ENCODE measurements around the gene NR3C2.

Gene NR3C2

GRCh38 chr4:148273501-148273986, 168.7 kb downstream of the NR3C2 start:
- DNase-seq: peak; percentile 58 to 90 (median 79)
- H3K27ac ChIP-seq (ENCODE audit: insufficient read depth in 1 of 2, low read depth in 1 of 2, low read length in 2 of 2, poor library complexity in 1 of 2, severe bottlenecking in 2 of 2): peak overlapping the region in 1 of 2 experiments; percentile 27
- ChIA-PET CTCF (interaction anchor here (0.7 kb wide), 1 partner anchor 9 kb away, joined by 3 read pairs; no protein-coding TSS in a partner anchor), POLR2A (no interaction called here)
- no peaks in the 10 kb centered on the region for H3K9me3 ChIP-seq (ENCODE audit: control extremely low read depth in 1 of 5, control insufficient read depth in 4 of 5, insufficient read depth in 2 of 5, low read depth in 1 of 5, low read length in 4 of 5)
- H3K4me3 ChIP-seq (ENCODE audit: control insufficient read depth in 1 of 7, extremely low read depth in 1 of 7, insufficient read depth in 4 of 7, low read depth in 2 of 7, low read length in 6 of 7): peak overlapping the region in 1 of 7 experiments; percentile 47
- no peaks in the 10 kb centered on the region for H3K36me3 ChIP-seq (ENCODE audit: control insufficient read depth in 4 of 4, insufficient read depth in 4 of 4, low read length in 3 of 4)
- peaks cover 0 to 6% (median 2%) of the 10 kb centered on the region in 4 experiments for H3K4me1 ChIP-seq (ENCODE audit: control extremely low read depth in 1 of 4, control insufficient read depth in 4 of 4, insufficient read depth in 4 of 4, low read length in 3 of 4)
- H3K27me3 ChIP-seq (replicated peaks in 2 of 5; ENCODE audit: control insufficient read depth in 4 of 5, insufficient read depth in 5 of 5, low read length in 4 of 5): no peaks in the 10 kb centered on the region
- 0% methylated on average over 3 of the region's 3 CpGs for WGBS (ENCODE audit: insufficient coverage)

- ChIA-PET CTCF (no interaction called here), POLR2A (no interaction called here)
- Histone ChIP-seq H3K27me3 (replicated peaks in 2 of 5; ENCODE audit: control insufficient read depth in 4 of 5, insufficient read depth in 5 of 5, low read length in 4 of 5) (no peaks in the 10 kb centered on the region), H3K4me1 (ENCODE audit: control extremely low read depth in 1 of 4, control insufficient read depth in 4 of 4, insufficient read depth in 4 of 4, low read length in 3 of 4) (peaks cover 0 to 6% (median 2%) of the 10 kb centered on the region in 4 experiments), H3K36me3 (ENCODE audit: control insufficient read depth in 4 of 4, insufficient read depth in 4 of 4, low read length in 3 of 4) (no peaks in the 10 kb centered on the region), H3K9me3 (ENCODE audit: control extremely low read depth in 1 of 5, control insufficient read depth in 4 of 5, insufficient read depth in 2 of 5, low read depth in 1 of 5, low read length in 4 of 5) (no peaks in the 10 kb centered on the region), H3K27ac (ENCODE audit: insufficient read depth in 1 of 2, low read depth in 1 of 2, low read length in 2 of 2, poor library complexity in 1 of 2, severe bottlenecking in 2 of 2) (no peak overlapping the region), H3K4me3 (ENCODE audit: control insufficient read depth in 1 of 7, extremely low read depth in 1 of 7, insufficient read depth in 4 of 7, low read depth in 2 of 7, low read length in 6 of 7) (no peak overlapping the region)
- no peak for DNase-seq
- WGBS (ENCODE audit: insufficient coverage): 100% methylated on average over 1 of the region's 3 CpGs
Observed at GRCh38 chr4:148271166-148271565, 171.0 kb downstream of the NR3C2 start.

DNA sequence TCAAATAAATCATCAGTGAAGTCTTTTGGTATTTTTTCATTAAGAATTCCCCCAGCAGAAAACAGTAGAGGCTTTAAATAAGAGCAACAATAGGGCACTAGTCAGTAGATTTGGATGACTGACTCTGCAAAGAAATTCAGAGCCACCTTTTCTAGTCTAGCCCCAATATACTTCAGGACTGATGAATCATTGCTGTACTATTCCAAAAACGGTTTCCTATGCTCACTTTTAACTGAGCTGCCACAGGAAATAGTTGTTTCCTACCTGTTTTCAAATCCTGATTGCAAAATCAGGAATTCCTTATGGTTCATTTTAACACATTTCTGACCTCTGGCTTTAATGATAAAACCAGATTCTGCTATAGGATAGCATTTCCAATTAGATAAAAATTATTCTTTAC, 171.6 kb downstream of the NR3C2 start:
- POLR2A ChIA-PET: no interaction called here
- Histone ChIP-seq H3K27ac (ENCODE audit: insufficient read depth in 1 of 2, low read depth in 1 of 2, low read length in 2 of 2, poor library complexity in 1 of 2, severe bottlenecking in 2 of 2) (no peak overlapping the region), H3K4me3 (ENCODE audit: control insufficient read depth in 1 of 7, extremely low read depth in 1 of 7, insufficient read depth in 4 of 7, low read depth in 2 of 7, low read length in 6 of 7) (no peak overlapping the region), H3K9me3 (ENCODE audit: control extremely low read depth in 1 of 5, control insufficient read depth in 4 of 5, insufficient read depth in 2 of 5, low read depth in 1 of 5, low read length in 4 of 5) (no peaks in the 10 kb centered on the region), H3K27me3 (replicated peaks in 2 of 5; ENCODE audit: control insufficient read depth in 4 of 5, insufficient read depth in 5 of 5, low read length in 4 of 5) (no peaks in the 10 kb centered on the region), H3K36me3 (ENCODE audit: control insufficient read depth in 4 of 4, insufficient read depth in 4 of 4, low read length in 3 of 4) (no peaks in the 10 kb centered on the region), H3K4me1 (ENCODE audit: control extremely low read depth in 1 of 4, control insufficient read depth in 4 of 4, insufficient read depth in 4 of 4, low read length in 3 of 4) (peaks cover 0 to 6% (median 2%) of the 10 kb centered on the region in 4 experiments)
- 13% methylated on average over 1 of the region's 1 CpG for WGBS (ENCODE audit: insufficient coverage)
- DNase-seq: no peak
- CTCF ChIA-PET: no interaction called here

- H3K27me3 ChIP-seq (replicated peaks in 2 of 5; ENCODE audit: control insufficient read depth in 4 of 5, insufficient read depth in 5 of 5, low read length in 4 of 5): no peaks in the 10 kb centered on the region
- no peaks in the 10 kb centered on the region for H3K9me3 ChIP-seq (ENCODE audit: control extremely low read depth in 1 of 5, control insufficient read depth in 4 of 5, insufficient read depth in 2 of 5, low read depth in 1 of 5, low read length in 4 of 5)
- ChIA-PET CTCF (interaction anchor here (1.2 kb wide), 1 partner anchor 174 kb away, joined by 5 read pairs; the partner anchor contains the start of gene NR3C2), POLR2A (no interaction called here)
- no peaks in the 10 kb centered on the region for H3K36me3 ChIP-seq (ENCODE audit: control insufficient read depth in 4 of 4, insufficient read depth in 4 of 4, low read length in 3 of 4)
- DNase-seq: no peak
- 100% methylated on average over 1 of the region's 3 CpGs for WGBS (ENCODE audit: insufficient coverage)
- H3K27ac ChIP-seq (ENCODE audit: insufficient read depth in 1 of 2, low read depth in 1 of 2, low read length in 2 of 2, poor library complexity in 1 of 2, severe bottlenecking in 2 of 2): no peak overlapping the region
- no peak overlapping the region for H3K4me3 ChIP-seq (ENCODE audit: control insufficient read depth in 1 of 7, extremely low read depth in 1 of 7, insufficient read depth in 4 of 7, low read depth in 2 of 7, low read length in 6 of 7)
- H3K4me1 ChIP-seq (ENCODE audit: control extremely low read depth in 1 of 4, control insufficient read depth in 4 of 4, insufficient read depth in 4 of 4, low read length in 3 of 4): peaks cover 0 to 5% (median 2%) of the 10 kb centered on the region in 4 experiments
Observed at GRCh38 chr4:148268835-148269234, 173.4 kb downstream of the NR3C2 start.

DNA sequence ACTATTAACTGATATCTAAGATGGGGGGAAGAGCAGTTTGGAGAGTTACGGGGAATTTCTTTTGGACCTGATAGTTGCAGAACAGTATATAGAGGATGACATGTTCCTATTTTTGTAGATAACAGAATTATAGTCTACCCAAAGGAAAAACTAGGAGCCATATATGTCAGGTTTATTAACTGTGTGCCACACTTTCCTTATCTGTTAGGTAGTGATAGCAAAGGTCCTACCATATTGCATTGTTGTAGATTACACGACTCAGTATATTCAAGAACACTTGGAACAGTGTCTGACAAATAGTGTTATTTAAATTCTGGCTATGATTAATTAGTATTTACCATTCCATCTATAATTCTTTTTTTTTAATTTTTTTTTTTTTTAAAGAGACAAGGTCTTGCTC, 175.3 kb downstream of the NR3C2 start:
- Histone ChIP-seq H3K27me3 (replicated peaks in 2 of 5; ENCODE audit: control insufficient read depth in 4 of 5, insufficient read depth in 5 of 5, low read length in 4 of 5) (no peaks in the 10 kb centered on the region), H3K27ac (ENCODE audit: insufficient read depth in 1 of 2, low read depth in 1 of 2, low read length in 2 of 2, poor library complexity in 1 of 2, severe bottlenecking in 2 of 2) (no peak overlapping the region), H3K36me3 (ENCODE audit: control insufficient read depth in 4 of 4, insufficient read depth in 4 of 4, low read length in 3 of 4) (no peaks in the 10 kb centered on the region), H3K4me3 (ENCODE audit: control insufficient read depth in 1 of 7, extremely low read depth in 1 of 7, insufficient read depth in 4 of 7, low read depth in 2 of 7, low read length in 6 of 7) (no peak overlapping the region), H3K4me1 (ENCODE audit: control extremely low read depth in 1 of 4, control insufficient read depth in 4 of 4, insufficient read depth in 4 of 4, low read length in 3 of 4) (no peaks in the 10 kb centered on the region), H3K9me3 (ENCODE audit: control extremely low read depth in 1 of 5, control insufficient read depth in 4 of 5, insufficient read depth in 2 of 5, low read depth in 1 of 5, low read length in 4 of 5) (peaks cover 0 to 1% (median 0%) of the 10 kb centered on the region in 5 experiments)
- WGBS (ENCODE audit: insufficient coverage): no CpG with 5 or more reads among the region's 2 CpGs
- POLR2A ChIA-PET: no interaction called here
- CTCF ChIA-PET: no interaction called here
- no peak for DNase-seq

DNA sequence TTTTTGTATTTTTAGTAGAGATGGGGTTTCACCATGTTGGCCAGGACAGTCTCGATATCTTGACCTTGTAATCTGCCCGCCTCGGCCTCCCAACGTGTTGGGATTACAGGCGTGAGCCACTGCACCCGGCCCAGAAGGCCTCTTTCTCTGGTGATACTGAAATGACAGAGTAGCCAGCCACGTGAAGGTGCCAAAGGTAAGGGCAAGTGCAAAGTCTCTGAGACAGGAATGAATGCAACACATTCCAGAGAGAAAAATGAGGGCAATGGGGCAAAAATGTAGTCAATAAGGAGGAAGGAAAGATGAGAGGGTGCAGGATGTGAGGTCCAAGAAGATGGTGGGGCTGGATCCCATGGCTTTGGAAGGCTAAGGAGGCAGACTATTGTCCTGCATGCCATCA, 176.0 kb downstream of the NR3C2 start:
- WGBS (ENCODE audit: insufficient coverage): 100% methylated on average over 6 of the region's 7 CpGs
- Histone ChIP-seq H3K36me3 (ENCODE audit: control insufficient read depth in 4 of 4, insufficient read depth in 4 of 4, low read length in 3 of 4) (no peaks in the 10 kb centered on the region), H3K27ac (ENCODE audit: insufficient read depth in 1 of 2, low read depth in 1 of 2, low read length in 2 of 2, poor library complexity in 1 of 2, severe bottlenecking in 2 of 2) (no peak overlapping the region), H3K27me3 (replicated peaks in 2 of 5; ENCODE audit: control insufficient read depth in 4 of 5, insufficient read depth in 5 of 5, low read length in 4 of 5) (no peaks in the 10 kb centered on the region), H3K4me1 (ENCODE audit: control extremely low read depth in 1 of 4, control insufficient read depth in 4 of 4, insufficient read depth in 4 of 4, low read length in 3 of 4) (no peaks in the 10 kb centered on the region), H3K9me3 (ENCODE audit: control extremely low read depth in 1 of 5, control insufficient read depth in 4 of 5, insufficient read depth in 2 of 5, low read depth in 1 of 5, low read length in 4 of 5) (peaks cover 0 to 1% (median 0%) of the 10 kb centered on the region in 5 experiments), H3K4me3 (ENCODE audit: control insufficient read depth in 1 of 7, extremely low read depth in 1 of 7, insufficient read depth in 4 of 7, low read depth in 2 of 7, low read length in 6 of 7) (no peak overlapping the region)
- ChIA-PET CTCF (no interaction called here), POLR2A (no interaction called here)
- DNase-seq: no peak

DNA sequence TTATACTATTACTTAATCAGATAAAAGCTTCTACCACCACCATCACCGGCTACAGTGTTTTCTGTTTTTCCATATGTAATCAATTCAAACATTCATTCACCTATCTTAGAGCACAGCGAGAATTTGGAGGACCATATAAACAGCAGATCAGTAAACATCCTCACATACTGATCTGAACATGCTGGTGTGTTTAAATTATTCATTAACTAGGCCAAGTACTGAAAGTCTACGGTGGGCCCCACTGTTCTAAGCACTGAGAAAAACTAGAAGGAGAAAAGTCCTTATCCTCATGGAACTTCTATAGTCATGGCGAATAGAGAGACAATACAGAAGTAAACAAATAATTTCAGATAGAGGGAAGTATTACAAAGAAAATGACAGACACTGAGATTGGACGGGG, 176.6 kb downstream of the NR3C2 start:
- H3K36me3 ChIP-seq (ENCODE audit: control insufficient read depth in 4 of 4, insufficient read depth in 4 of 4, low read length in 3 of 4): no peaks in the 10 kb centered on the region
- H3K4me3 ChIP-seq (ENCODE audit: control insufficient read depth in 1 of 7, extremely low read depth in 1 of 7, insufficient read depth in 4 of 7, low read depth in 2 of 7, low read length in 6 of 7): no peak overlapping the region
- ChIA-PET CTCF (no interaction called here), POLR2A (no interaction called here)
- no peaks in the 10 kb centered on the region for H3K4me1 ChIP-seq (ENCODE audit: control extremely low read depth in 1 of 4, control insufficient read depth in 4 of 4, insufficient read depth in 4 of 4, low read length in 3 of 4)
- H3K9me3 ChIP-seq (ENCODE audit: control extremely low read depth in 1 of 5, control insufficient read depth in 4 of 5, insufficient read depth in 2 of 5, low read depth in 1 of 5, low read length in 4 of 5): peaks cover 0 to 1% (median 0%) of the 10 kb centered on the region in 5 experiments
- H3K27ac ChIP-seq (ENCODE audit: insufficient read depth in 1 of 2, low read depth in 1 of 2, low read length in 2 of 2, poor library complexity in 1 of 2, severe bottlenecking in 2 of 2): no peak overlapping the region
- no peaks in the 10 kb centered on the region for H3K27me3 ChIP-seq (replicated peaks in 2 of 5; ENCODE audit: control insufficient read depth in 4 of 5, insufficient read depth in 5 of 5, low read length in 4 of 5)
- DNase-seq: no peak
- 100% methylated on average over 3 of the region's 5 CpGs for WGBS (ENCODE audit: insufficient coverage)

All from common myeloid progenitor, CD34-positive (primary cell).